HFFc6 (cell line): ENCODE measurements around the gene MYL10. TPM values are rescaled to one million over a fixed set of nuclear protein-coding genes. Genes with fewer than 3 reads are reported as not detected.

Experiments used
- DNase-seq: peaks from one replicate; pipeline ENCODE4 v3.0.0-alpha.2; 2018
- H3K27ac Mint-ChIP-seq: 2 replicates; pipeline ENCODE4 v1.8.0; 2020; ENCODE audit warnings: mild to moderate bottlenecking, mixed read lengths
- H3K27me3 Mint-ChIP-seq: 2 replicates; pipeline ENCODE4 v1.8.0; 2021; ENCODE audit warnings: mild to moderate bottlenecking, moderate library complexity, mixed read lengths; ENCODE audit not compliant: insufficient read depth
- H3K36me3 Mint-ChIP-seq: 2 replicates; pipeline ENCODE4 v1.8.0; 2021; ENCODE audit warnings: low read depth, mixed read lengths
- H3K4me1 Mint-ChIP-seq: 2 replicates; pipeline ENCODE4 v1.8.0; 2020; ENCODE audit warnings: low read depth, mixed read lengths
- H3K4me3 Mint-ChIP-seq: 2 replicates; pipeline ENCODE4 v1.8.0; 2020; ENCODE audit warnings: mild to moderate bottlenecking, moderate library complexity, mixed read lengths
- H3K9me3 Mint-ChIP-seq: 2 replicates; pipeline ENCODE4 v1.8.0; 2020; ENCODE audit warnings: mild to moderate bottlenecking, mixed read lengths
- total RNA-seq, 6 experiments: library from RNA; stranded (reverse); fragmentation: NEBNext Ultra II Directional; extraction: Animal tissue kit (Norgen Biotek cat#: 25700); gene quantifications; 2 replicates in 1 of 6; 3 replicates in 5 of 6; pipeline ENCODE4 v1.2.3, GENCODE V29; 2021
- TF ChIP-seq, protein P1 (sequence below): fragments of 200-600 bp; sonication (generic); IDR thresholded peaks from 2 replicates; pipeline ENCODE4 v1.5.0; 2021; ENCODE audit warnings: antibody characterized with exemption, mild to moderate bottlenecking

The MYL10 gene
- total RNA-seq, 6 experiments from 2014 or later, result not detected

DNA sequence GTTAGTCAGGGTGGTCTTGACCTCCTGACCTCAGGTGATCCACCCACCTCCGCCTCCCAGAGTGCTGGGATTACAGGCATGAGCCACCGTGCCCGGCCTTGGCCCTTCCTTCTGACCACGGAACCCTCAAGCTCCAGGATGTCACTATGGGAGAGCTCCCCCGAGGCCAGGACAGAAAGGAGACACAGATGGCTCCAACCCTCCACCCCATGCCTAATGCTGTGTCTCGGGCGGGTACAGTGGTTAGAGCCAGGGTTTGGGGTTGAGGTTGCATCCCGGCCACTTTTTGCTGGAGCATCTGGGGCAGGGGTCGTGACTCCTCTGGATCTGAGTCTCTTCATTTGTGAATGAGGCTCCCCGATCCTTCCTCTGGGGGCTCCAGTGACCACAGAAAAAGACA, 8.1 kb downstream of the MYL10 start:
- no peaks in the 10 kb centered on the region for H3K9me3 Mint-ChIP-seq
- H3K4me3 Mint-ChIP-seq, result no peak overlapping the region
- no peak for DNase-seq
- H3K27ac Mint-ChIP-seq, result no peak overlapping the region
- TF ChIP-seq, protein P1, sequence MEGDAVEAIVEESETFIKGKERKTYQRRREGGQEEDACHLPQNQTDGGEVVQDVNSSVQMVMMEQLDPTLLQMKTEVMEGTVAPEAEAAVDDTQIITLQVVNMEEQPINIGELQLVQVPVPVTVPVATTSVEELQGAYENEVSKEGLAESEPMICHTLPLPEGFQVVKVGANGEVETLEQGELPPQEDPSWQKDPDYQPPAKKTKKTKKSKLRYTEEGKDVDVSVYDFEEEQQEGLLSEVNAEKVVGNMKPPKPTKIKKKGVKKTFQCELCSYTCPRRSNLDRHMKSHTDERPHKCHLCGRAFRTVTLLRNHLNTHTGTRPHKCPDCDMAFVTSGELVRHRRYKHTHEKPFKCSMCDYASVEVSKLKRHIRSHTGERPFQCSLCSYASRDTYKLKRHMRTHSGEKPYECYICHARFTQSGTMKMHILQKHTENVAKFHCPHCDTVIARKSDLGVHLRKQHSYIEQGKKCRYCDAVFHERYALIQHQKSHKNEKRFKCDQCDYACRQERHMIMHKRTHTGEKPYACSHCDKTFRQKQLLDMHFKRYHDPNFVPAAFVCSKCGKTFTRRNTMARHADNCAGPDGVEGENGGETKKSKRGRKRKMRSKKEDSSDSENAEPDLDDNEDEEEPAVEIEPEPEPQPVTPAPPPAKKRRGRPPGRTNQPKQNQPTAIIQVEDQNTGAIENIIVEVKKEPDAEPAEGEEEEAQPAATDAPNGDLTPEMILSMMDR, result no peak
- H3K4me1 Mint-ChIP-seq, result peaks cover 34% of the 10 kb centered on the region
- H3K36me3 Mint-ChIP-seq, result no peaks in the 10 kb centered on the region
- H3K27me3 Mint-ChIP-seq, result peaks cover 2% of the 10 kb centered on the region

DNA sequence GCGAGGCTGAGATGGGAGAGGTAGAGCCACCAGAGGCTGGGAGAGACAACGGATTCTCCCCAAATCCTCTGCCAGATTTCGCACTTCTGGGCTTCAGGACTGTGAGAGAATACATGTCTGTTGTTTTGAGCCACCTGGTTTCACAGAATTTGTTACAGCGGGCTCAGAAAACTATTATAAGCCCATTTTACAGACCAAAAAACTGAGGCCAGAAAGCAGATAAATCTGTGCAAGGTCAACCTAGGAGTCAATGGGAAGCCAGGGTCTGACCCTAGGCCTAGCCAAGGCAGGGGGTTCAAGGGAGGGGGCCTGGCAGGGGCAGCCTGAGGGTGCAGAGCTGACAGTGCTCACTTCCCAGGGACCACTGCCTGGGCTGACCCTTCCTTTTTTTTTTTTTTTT, 8.7 kb downstream of the MYL10 start:
- peaks cover 2% of the 10 kb centered on the region for H3K27me3 Mint-ChIP-seq
- peaks cover 38% of the 10 kb centered on the region for H3K4me1 Mint-ChIP-seq
- H3K9me3 Mint-ChIP-seq, result no peaks in the 10 kb centered on the region
- H3K36me3 Mint-ChIP-seq, result no peaks in the 10 kb centered on the region
- H3K4me3 Mint-ChIP-seq, result no peak overlapping the region
- no peak for DNase-seq
- TF ChIP-seq, protein P1, result no peak
- no peak overlapping the region for H3K27ac Mint-ChIP-seq

DNA sequence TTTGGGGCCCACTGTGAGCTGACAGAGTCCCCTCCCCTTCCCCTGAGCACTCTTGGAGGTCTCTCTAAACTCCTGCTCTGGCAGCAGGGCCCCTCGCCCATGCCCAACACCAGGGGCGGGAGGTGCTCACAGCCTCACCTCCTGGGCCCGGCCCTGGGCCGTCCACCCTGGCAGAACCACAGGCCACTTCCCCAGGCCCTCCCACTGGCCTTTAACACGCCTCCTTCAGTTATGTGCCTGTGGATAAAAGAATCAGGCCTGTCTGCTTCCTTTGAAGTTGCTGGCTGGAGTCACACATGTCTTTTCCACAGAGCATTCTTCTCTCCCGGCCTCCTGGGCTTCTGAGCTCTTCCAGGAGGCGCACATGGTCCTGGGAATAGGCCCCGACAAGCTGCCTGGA, 10.2 kb downstream of the MYL10 start:
- Mint-ChIP-seq H3K4me3 (peak overlapping the region; percentile 67), H3K27ac (peak overlapping the region; percentile 96), H3K4me1 (peaks cover 38% of the 10 kb centered on the region), H3K36me3 (no peaks in the 10 kb centered on the region), H3K27me3 (peaks cover 3% of the 10 kb centered on the region; the same call in 1 of the 2 replicates), H3K9me3 (no peaks in the 10 kb centered on the region)
- DNase-seq, result peak; percentile 57
- TF ChIP-seq, protein P1, result no peak

DNA sequence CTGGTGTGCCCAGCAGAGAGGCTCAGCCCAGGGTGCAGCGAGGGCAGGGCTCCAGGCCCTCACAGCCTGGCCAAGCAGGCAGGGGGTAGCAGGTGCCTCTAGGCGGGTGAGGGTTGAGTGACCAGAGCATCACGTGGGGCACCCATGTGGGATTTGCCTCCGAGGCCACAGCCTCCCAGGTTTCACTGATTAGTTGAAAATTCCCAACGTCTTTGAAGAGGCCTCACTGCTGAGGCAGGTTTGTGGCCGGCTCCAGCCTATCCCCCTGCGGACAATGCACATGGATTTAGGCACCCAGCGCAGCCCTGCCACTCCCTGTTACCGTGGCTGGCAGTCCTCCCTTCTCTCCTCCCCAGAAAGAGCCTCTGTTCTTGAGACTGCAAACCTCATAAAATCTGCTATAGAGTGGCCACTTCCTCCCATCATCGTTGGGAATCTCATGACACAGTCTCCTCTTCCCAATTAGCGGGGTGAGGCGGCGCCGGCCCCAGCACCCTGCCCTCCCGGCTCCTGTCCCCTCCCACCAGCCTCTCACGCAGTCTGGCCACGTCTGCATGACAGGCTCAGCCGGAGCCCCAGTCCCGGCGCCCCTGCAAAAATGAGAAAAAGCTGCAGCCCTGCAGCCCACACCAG, 10.8 kb downstream of the MYL10 start:
- H3K4me3 Mint-ChIP-seq, result peak overlapping the region; percentile 67
- TF ChIP-seq, protein P1, result no peak
- H3K36me3 Mint-ChIP-seq, result no peaks in the 10 kb centered on the region
- DNase-seq, result peak; percentile 85
- peaks cover 3% of the 10 kb centered on the region; the same call in 1 of the 2 replicates for H3K27me3 Mint-ChIP-seq
- no peaks in the 10 kb centered on the region for H3K9me3 Mint-ChIP-seq
- H3K27ac Mint-ChIP-seq, result peak overlapping the region; percentile 96
- peaks cover 40% of the 10 kb centered on the region for H3K4me1 Mint-ChIP-seq

DNA sequence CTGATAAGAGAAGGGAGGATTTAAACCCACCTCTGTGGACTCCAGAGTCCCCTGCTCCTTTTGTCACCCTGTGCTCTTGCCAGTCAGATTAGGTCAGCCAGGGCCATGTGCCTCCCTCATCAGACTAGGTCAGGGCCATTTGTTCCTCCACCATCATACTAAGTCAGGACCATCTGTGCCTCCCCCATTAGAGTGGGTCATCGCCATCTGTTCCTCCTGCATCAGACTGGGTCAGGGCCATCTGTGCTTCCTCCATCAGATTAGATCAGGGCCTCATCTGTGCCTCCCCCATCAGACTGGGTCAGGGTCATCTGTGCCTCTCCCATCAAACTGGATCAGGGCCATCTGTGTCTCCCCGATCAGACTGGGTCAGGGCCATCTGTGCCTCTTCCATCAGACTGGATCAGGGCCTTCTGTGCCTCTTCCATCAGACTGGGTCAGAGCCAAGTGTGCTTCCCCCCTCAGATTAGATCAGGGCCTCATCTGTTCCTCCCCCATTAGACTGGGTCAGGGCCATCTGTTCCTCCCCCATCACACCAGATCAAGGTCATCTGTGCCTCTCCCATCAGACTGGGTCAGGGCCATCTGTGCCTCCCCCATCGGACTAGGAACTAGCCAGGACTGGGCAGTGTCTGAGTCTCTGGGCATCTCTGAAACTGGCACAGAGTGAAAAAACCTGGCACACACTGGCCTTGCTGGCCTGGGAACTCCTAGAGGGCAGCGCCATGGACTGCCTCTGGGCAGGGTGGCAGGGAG, 11.5 kb downstream of the MYL10 start:
- no peak overlapping the region for H3K4me3 Mint-ChIP-seq
- peaks cover 3% of the 10 kb centered on the region; the same call in 1 of the 2 replicates for H3K27me3 Mint-ChIP-seq
- H3K36me3 Mint-ChIP-seq, result no peaks in the 10 kb centered on the region
- H3K27ac Mint-ChIP-seq, result peak overlapping the region; percentile 96; the same call in 1 of the 2 replicates
- DNase-seq, result no peak
- TF ChIP-seq, protein P1, result no peak
- peaks cover 45% of the 10 kb centered on the region for H3K4me1 Mint-ChIP-seq
- no peaks in the 10 kb centered on the region for H3K9me3 Mint-ChIP-seq
